ENCODE data around the gene MAP1S.
"Not testable (repeated sequence)": the region's sequence is repeated elsewhere in the genome, so short reads cannot be mapped to it uniquely, and the experiment has no call there.

MAP1S gene

DNA sequence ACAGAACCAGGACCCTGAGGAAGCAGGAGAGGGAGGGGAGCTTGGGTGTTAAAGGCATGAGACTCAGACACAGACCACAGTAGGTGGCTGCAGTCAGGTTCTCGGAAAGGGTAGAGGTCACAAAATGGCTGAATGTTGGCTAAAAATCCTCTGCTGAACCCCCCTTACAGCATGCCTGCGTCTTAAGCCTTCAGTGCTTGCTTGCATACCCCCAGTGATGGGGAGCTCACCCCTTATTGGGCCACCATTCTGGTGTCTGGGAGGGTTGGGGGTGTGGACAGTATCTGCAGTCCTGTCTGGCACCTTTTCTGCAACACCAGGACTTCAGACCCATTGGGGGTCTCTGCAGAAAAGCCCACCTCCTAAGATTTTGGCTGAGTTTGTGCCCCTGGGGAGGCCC, 61.5 kb downstream of the MAP1S start:
- Histone ChIP-seq H3K36me3 (no peaks in the 10 kb centered on the region), H3K27ac (no peak overlapping the region), H3K4me3 (ENCODE audit: low read depth, low read length) (no peak overlapping the region), H3K27me3 (ENCODE audit: insufficient read depth, low read depth, severe bottlenecking) (no peaks in the 10 kb centered on the region), H3K9me3 (ENCODE audit: severe bottlenecking) (no peaks in the 10 kb centered on the region)
- TF ChIP-seq, protein P1, sequence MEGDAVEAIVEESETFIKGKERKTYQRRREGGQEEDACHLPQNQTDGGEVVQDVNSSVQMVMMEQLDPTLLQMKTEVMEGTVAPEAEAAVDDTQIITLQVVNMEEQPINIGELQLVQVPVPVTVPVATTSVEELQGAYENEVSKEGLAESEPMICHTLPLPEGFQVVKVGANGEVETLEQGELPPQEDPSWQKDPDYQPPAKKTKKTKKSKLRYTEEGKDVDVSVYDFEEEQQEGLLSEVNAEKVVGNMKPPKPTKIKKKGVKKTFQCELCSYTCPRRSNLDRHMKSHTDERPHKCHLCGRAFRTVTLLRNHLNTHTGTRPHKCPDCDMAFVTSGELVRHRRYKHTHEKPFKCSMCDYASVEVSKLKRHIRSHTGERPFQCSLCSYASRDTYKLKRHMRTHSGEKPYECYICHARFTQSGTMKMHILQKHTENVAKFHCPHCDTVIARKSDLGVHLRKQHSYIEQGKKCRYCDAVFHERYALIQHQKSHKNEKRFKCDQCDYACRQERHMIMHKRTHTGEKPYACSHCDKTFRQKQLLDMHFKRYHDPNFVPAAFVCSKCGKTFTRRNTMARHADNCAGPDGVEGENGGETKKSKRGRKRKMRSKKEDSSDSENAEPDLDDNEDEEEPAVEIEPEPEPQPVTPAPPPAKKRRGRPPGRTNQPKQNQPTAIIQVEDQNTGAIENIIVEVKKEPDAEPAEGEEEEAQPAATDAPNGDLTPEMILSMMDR (IDR thresholded peaks at IDR 0.05; ENCODE audit: low read depth, low read length), result no peak
- DNase-seq, result no peak

DNA sequence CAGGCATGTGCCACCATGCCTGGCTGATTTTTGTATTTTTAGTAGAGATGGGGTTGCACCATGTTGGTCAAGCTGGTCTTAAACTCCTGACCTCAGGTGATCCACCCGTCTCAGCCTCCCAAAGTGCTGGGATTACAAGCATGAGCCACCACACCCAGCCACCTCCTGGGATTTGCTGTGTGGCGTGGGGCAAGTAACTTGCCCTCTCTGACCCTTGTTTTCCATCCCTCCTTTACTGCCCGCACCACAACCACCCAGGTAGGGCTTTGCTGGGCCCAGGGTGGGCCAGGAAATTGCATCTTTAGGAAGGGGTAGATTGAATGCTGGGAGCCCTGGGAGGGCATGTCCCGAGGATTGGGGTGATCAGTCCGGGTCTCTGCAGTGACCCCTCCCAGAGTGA, 64.4 kb downstream of the MAP1S start:
- H3K36me3 ChIP-seq; H3K9me3 ChIP-seq (ENCODE audit: severe bottlenecking); H3K27me3 ChIP-seq (ENCODE audit: insufficient read depth, low read depth, severe bottlenecking); DNase-seq; H3K4me3 ChIP-seq (ENCODE audit: low read depth, low read length): not testable (repeated sequence)
- peak overlapping the region; percentile 45; the same call in 1 of the 2 replicates for H3K27ac ChIP-seq
